Measurements from ENCODE around the gene NABP1. TPM values are rescaled to one million over a fixed set of nuclear protein-coding genes. Genes with fewer than 3 reads are reported as not detected.

Gene NABP1
- polyA plus RNA-seq, 2 donors, result 26.8 to 62.5 TPM

DNA sequence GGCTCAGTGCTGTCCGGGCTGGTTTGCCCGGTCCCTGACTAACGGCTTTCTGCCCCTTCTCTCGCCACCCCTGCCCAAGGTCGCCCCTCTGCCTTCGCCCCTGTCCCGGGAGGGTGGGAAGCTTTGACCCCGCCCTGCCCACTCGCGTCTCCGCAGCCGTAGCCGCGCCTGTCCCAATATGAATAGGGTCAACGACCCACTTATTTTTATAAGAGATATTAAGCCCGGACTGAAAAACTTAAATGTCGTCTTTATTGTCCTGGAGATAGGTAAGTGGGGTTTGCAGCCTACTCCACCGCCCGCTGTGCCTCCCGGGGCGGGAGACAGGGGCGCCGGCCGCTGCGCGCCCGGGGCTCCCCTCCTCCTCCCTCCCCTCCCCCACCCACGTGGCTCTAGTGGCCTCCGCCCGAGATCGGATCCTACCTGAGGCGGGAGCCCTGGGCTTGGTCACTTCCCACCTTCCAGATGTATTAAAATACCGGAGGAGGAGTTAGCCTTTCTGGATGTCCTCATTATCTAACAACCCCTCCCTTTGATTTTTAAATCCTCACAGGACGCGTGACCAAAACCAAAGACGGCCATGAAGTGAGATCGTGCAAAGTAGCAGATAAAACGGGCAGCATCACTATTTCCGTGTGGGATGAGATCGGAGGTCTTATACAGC, 633 bp downstream of the NABP1 start:
- Histone ChIP-seq H3K4me1 (ENCODE audit: control insufficient read depth in 2 of 2, insufficient read depth in 2 of 2, low read length in 1 of 2) (no peaks in the 10 kb centered on the region), H3K4me3 (ENCODE audit: low read depth in 1 of 2, low read length in 2 of 2) (peak overlapping the region; percentile 58 to 59), H3K9me3 (ENCODE audit: control insufficient read depth in 2 of 2, insufficient read depth in 1 of 2, low read depth in 1 of 2, low read length in 1 of 2) (peaks cover 0 to 2% of the 10 kb centered on the region in 2 donors), H3K36me3 (ENCODE audit: control insufficient read depth in 2 of 2, insufficient read depth in 2 of 2, low read length in 1 of 2) (peaks cover 0 to 3% of the 10 kb centered on the region in 2 donors), H3K27me3 (ENCODE audit: control insufficient read depth in 1 of 2, insufficient read depth in 2 of 2, low read length in 2 of 2) (no peaks in the 10 kb centered on the region), H3K27ac (ENCODE audit: low read depth in 2 of 2, low read length in 1 of 2) (peak overlapping the region; percentile 91 to 96)
- 1 to 2% methylated on average over 40 of the region's 40 CpGs for WGBS, 2 donors

DNA sequence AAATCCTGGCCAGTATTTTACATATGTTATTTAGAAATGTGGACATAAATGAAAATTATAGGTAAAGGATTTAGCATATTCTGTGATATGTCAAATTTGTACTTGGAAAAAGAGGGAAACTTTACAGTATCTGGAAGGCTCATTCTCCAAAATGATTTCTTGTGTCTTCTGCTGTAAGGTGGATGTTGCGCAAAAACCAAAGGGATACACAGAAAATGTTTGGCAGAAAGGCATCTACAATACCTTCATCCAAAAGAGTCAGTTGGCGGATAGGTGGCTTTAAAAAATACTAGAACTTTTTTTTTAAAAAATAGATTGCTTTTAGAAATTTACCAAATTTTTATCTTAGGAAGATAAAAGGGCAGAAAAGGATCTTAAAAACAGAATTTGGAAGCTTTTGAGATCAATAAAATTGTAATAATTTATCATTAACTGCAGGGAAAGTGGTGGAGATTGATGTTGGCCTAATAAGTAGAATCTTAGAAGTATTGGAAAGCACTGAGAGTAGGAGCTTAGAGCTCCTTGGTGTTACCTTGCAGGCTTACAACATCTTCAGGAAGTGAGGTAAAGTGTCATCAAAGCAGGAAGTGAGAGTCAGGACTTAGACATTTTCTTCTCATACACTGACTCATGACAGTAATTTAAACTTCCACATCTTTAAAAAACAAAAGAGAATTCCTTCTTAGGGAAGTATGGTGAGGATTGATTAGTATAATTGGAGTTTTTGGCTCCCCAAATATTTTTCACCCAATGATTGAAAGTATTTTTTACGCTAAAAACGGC, 2.1 kb downstream of the NABP1 start:
- H3K4me3 ChIP-seq (ENCODE audit: low read depth in 1 of 2, low read length in 2 of 2), result peak overlapping the region in 1 of 2 donors; percentile 58
- 87 to 89% methylated on average over 4 of the region's 4 CpGs for WGBS, 2 donors
- H3K9me3 ChIP-seq (ENCODE audit: control insufficient read depth in 2 of 2, insufficient read depth in 1 of 2, low read depth in 1 of 2, low read length in 1 of 2), result no peaks in the 10 kb centered on the region
- peaks cover 0 to 6% of the 10 kb centered on the region in 2 donors for H3K36me3 ChIP-seq (ENCODE audit: control insufficient read depth in 2 of 2, insufficient read depth in 2 of 2, low read length in 1 of 2)
- peak overlapping the region in 1 of 2 donors; percentile 63 for H3K27ac ChIP-seq (ENCODE audit: low read depth in 2 of 2, low read length in 1 of 2)
- no peaks in the 10 kb centered on the region for H3K4me1 ChIP-seq (ENCODE audit: control insufficient read depth in 2 of 2, insufficient read depth in 2 of 2, low read length in 1 of 2)
- no peaks in the 10 kb centered on the region for H3K27me3 ChIP-seq (ENCODE audit: control insufficient read depth in 1 of 2, insufficient read depth in 2 of 2, low read length in 2 of 2)

DNA sequence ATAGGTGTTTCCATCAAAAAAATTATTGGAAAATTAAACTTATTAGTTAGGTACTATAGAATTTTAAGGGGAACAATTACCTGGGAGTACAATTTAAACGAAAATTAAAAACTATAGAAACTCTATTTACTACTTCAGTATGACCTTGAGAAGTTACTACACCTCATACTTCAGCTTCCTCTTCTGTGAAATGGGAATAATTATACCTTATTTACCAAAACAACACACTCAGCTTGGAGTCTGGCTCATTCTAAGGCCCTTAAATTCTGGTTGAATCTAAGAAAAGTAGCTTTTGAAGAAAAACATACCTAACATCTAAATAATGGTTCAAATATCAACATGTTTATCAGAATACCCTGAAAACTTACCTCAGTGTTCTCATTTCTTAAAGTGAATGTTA, 2.7 kb downstream of the NABP1 start:
- 59 to 75% methylated on average over 1 of the region's 1 CpG for WGBS, 2 donors
- no peak overlapping the region for H3K27ac ChIP-seq (ENCODE audit: low read depth in 2 of 2, low read length in 1 of 2)
- H3K9me3 ChIP-seq (ENCODE audit: control insufficient read depth in 2 of 2, insufficient read depth in 1 of 2, low read depth in 1 of 2, low read length in 1 of 2), result no peaks in the 10 kb centered on the region
- peak overlapping the region in 1 of 2 donors; percentile 58 for H3K4me3 ChIP-seq (ENCODE audit: low read depth in 1 of 2, low read length in 2 of 2)
- H3K27me3 ChIP-seq (ENCODE audit: control insufficient read depth in 1 of 2, insufficient read depth in 2 of 2, low read length in 2 of 2), result no peaks in the 10 kb centered on the region
- H3K4me1 ChIP-seq (ENCODE audit: control insufficient read depth in 2 of 2, insufficient read depth in 2 of 2, low read length in 1 of 2), result no peaks in the 10 kb centered on the region
- H3K36me3 ChIP-seq (ENCODE audit: control insufficient read depth in 2 of 2, insufficient read depth in 2 of 2, low read length in 1 of 2), result peaks cover 0 to 6% of the 10 kb centered on the region in 2 donors

DNA sequence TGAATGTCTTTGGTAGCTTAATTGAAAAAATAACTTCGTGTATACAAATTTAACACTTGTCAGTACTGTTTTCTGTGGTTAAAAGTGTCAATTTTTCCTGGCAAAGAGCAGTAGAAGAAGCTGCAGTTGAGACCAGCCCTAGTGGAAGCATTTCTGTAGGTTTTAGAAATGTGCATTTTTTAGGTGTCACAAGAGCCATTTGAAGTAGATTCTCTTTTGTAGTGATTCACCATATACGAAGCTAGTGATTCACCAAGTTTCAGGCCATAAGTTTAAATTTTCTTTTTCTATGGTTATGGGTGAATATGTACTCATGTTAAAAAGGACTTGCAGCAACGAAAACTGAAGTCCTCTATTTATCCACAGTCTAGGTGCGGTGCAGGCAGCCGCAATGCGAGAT, 4.2 kb downstream of the NABP1 start:
- Histone ChIP-seq H3K4me1 (ENCODE audit: control insufficient read depth in 2 of 2, insufficient read depth in 2 of 2, low read length in 1 of 2) (no peaks in the 10 kb centered on the region), H3K36me3 (ENCODE audit: control insufficient read depth in 2 of 2, insufficient read depth in 2 of 2, low read length in 1 of 2) (peaks cover 0 to 6% of the 10 kb centered on the region in 2 donors), H3K27ac (ENCODE audit: low read depth in 2 of 2, low read length in 1 of 2) (peak overlapping the region in 1 of 2 donors; percentile 40), H3K27me3 (ENCODE audit: control insufficient read depth in 1 of 2, insufficient read depth in 2 of 2, low read length in 2 of 2) (no peaks in the 10 kb centered on the region), H3K9me3 (ENCODE audit: control insufficient read depth in 2 of 2, insufficient read depth in 1 of 2, low read depth in 1 of 2, low read length in 1 of 2) (no peaks in the 10 kb centered on the region), H3K4me3 (ENCODE audit: low read depth in 1 of 2, low read length in 2 of 2) (peak overlapping the region in 1 of 2 donors; percentile 23)
- 89 to 91% methylated on average over 6 of the region's 6 CpGs for WGBS, 2 donors

DNA sequence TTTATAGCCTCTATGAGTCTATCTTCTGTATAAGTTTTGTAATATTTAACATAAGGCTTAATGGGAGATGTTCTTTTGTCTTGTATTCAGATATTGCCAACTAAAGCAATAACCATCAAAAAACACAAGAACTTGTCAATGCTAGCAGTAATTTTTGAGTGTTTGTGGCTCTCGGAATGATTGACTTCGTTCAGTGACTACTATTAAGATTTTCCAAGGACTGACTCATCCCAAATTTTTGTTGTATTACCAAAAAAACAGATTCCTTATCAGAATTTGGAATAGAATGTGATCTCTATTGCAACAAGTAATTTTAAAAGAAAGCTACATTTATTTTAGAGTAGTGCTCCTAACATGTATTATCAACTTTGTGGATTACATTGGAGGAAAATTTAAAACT, 8.1 kb downstream of the NABP1 start:
- no peaks in the 10 kb centered on the region for H3K4me1 ChIP-seq (ENCODE audit: control insufficient read depth in 2 of 2, insufficient read depth in 2 of 2, low read length in 1 of 2)
- no peak overlapping the region for H3K27ac ChIP-seq (ENCODE audit: low read depth in 2 of 2, low read length in 1 of 2)
- H3K27me3 ChIP-seq (ENCODE audit: control insufficient read depth in 1 of 2, insufficient read depth in 2 of 2, low read length in 2 of 2), result no peaks in the 10 kb centered on the region
- peaks cover 3 to 6% of the 10 kb centered on the region in 2 donors for H3K36me3 ChIP-seq (ENCODE audit: control insufficient read depth in 2 of 2, insufficient read depth in 2 of 2, low read length in 1 of 2)
- WGBS, 2 donors, result 57 to 78% methylated on average over 2 of the region's 2 CpGs
- no peak overlapping the region for H3K4me3 ChIP-seq (ENCODE audit: low read depth in 1 of 2, low read length in 2 of 2)
- H3K9me3 ChIP-seq (ENCODE audit: control insufficient read depth in 2 of 2, insufficient read depth in 1 of 2, low read depth in 1 of 2, low read length in 1 of 2), result no peaks in the 10 kb centered on the region

DNA sequence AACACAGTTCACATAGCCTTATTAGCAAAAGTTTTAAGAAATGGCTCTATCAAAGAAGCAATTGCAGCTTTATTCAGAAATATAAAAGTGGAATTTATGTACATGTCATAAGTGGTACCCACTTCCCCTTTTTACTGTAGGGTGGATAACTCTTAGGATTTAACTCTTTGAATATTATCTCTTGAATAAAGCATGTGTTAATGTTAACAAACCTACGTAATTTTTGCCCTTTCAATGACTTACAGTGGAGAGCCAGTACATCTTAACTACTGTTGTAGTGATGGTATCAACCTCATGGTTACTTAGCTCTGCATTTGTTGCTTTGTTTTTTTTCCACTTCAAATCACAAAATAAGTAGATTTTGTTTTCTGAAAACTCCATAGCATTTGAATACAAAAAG, 8.8 kb downstream of the NABP1 start:
- Histone ChIP-seq H3K36me3 (ENCODE audit: control insufficient read depth in 2 of 2, insufficient read depth in 2 of 2, low read length in 1 of 2) (peaks cover 3 to 6% of the 10 kb centered on the region in 2 donors), H3K27ac (ENCODE audit: low read depth in 2 of 2, low read length in 1 of 2) (no peak overlapping the region), H3K4me3 (ENCODE audit: low read depth in 1 of 2, low read length in 2 of 2) (peak overlapping the region in 1 of 2 donors; percentile 15), H3K4me1 (ENCODE audit: control insufficient read depth in 2 of 2, insufficient read depth in 2 of 2, low read length in 1 of 2) (no peaks in the 10 kb centered on the region), H3K9me3 (ENCODE audit: control insufficient read depth in 2 of 2, insufficient read depth in 1 of 2, low read depth in 1 of 2, low read length in 1 of 2) (no peaks in the 10 kb centered on the region), H3K27me3 (ENCODE audit: control insufficient read depth in 1 of 2, insufficient read depth in 2 of 2, low read length in 2 of 2) (no peaks in the 10 kb centered on the region)
- 82 to 85% methylated on average over 1 of the region's 1 CpG for WGBS, 2 donors

DNA sequence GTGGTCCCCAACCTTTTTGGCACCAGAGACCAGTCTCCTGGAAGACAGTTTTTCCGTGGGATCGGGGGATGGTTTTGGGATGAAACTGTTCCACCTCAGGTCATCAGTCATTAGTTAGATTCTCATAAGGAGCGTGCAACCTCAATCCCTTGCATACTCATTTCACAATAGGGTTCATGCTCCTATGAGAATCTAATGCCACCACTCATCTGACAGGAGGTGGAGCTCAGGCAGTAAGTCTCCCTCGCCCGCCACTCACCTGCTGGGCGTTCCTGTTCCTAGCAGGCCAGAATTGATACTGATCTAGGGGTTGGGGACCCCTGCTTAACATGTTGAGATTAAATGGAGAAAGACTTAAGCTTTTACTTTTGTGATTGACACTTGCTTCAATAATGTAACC, 9.9 kb downstream of the NABP1 start:
- no peak overlapping the region for H3K4me3 ChIP-seq (ENCODE audit: low read depth in 1 of 2, low read length in 2 of 2)
- no peaks in the 10 kb centered on the region for H3K27me3 ChIP-seq (ENCODE audit: control insufficient read depth in 1 of 2, insufficient read depth in 2 of 2, low read length in 2 of 2)
- H3K36me3 ChIP-seq (ENCODE audit: control insufficient read depth in 2 of 2, insufficient read depth in 2 of 2, low read length in 1 of 2), result peaks cover 3% of the 10 kb centered on the region in 2 donors
- H3K9me3 ChIP-seq (ENCODE audit: control insufficient read depth in 2 of 2, insufficient read depth in 1 of 2, low read depth in 1 of 2, low read length in 1 of 2), result no peaks in the 10 kb centered on the region
- no peak overlapping the region for H3K27ac ChIP-seq (ENCODE audit: low read depth in 2 of 2, low read length in 1 of 2)
- no peaks in the 10 kb centered on the region for H3K4me1 ChIP-seq (ENCODE audit: control insufficient read depth in 2 of 2, insufficient read depth in 2 of 2, low read length in 1 of 2)
- WGBS, 2 donors, result 85% methylated on average over 6 of the region's 6 CpGs

DNA sequence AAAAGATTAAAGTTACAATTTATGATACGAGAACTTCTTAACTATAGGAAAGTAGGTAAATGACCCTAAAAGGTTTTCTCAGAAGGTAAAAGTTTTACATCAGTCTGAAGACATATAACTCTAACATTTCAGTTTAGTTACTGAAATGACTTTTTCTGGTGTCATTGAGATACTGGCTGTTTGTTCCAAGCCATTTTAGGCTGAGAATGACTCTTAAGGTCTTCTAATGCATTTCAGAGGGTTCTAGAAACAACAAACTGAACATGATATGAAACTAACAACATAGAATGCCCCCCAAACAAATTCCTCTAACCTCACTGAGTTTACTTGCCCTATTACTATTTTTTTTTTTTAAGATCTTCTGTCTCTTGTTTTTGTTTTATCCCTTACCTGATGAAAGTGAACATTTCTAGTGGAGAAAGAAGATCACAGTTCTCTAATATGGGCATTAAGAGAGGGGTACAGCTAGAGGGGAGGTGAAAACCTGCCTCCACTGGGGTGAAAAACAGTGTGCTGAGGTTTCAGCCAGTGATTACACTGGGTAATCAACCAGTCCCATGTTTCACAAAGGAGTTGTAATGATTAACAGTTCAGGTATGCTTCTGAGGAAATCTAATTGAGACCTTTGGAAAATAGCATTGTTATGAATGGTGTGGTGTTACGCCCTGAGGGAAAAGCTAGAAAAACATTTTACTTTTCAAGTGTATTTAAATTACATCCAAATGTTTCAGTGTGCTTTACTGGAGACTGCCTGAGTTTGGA, 11.2 kb downstream of the NABP1 start:
- Histone ChIP-seq H3K9me3 (ENCODE audit: control insufficient read depth in 2 of 2, insufficient read depth in 1 of 2, low read depth in 1 of 2, low read length in 1 of 2) (no peaks in the 10 kb centered on the region), H3K27ac (ENCODE audit: low read depth in 2 of 2, low read length in 1 of 2) (peak overlapping the region in 1 of 2 donors; percentile 31), H3K4me3 (ENCODE audit: low read depth in 1 of 2, low read length in 2 of 2) (no peak overlapping the region), H3K4me1 (ENCODE audit: control insufficient read depth in 2 of 2, insufficient read depth in 2 of 2, low read length in 1 of 2) (no peaks in the 10 kb centered on the region), H3K36me3 (ENCODE audit: control insufficient read depth in 2 of 2, insufficient read depth in 2 of 2, low read length in 1 of 2) (peaks cover 3% of the 10 kb centered on the region in 2 donors), H3K27me3 (ENCODE audit: control insufficient read depth in 1 of 2, insufficient read depth in 2 of 2, low read length in 2 of 2) (no peaks in the 10 kb centered on the region)
- WGBS, 2 donors, result 51 to 61% methylated on average over 2 of the region's 2 CpGs

DNA sequence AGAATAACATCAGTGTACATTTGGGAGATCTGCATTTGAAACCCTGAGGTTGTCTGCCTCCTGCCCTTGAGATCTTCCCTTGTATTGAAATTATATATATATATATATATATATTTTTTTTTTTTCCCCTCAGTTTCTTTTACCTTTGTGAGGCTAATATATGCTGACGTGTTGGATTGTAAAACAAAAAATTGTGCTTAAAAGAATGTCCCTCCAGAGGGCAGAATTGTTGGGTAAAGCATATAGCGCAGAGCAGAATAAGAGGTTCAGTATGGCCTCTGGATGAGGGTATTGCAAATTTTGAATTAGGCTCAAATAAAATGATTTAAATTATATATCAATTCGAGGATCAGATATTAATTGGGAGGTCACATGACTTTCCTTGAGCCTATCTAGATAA, 12.4 kb downstream of the NABP1 start:
- no peaks in the 10 kb centered on the region for H3K27me3 ChIP-seq (ENCODE audit: control insufficient read depth in 1 of 2, insufficient read depth in 2 of 2, low read length in 2 of 2)
- WGBS, 2 donors, result 66 to 68% methylated on average over 3 of the region's 3 CpGs
- H3K4me3 ChIP-seq (ENCODE audit: low read depth in 1 of 2, low read length in 2 of 2), result no peak overlapping the region
- H3K36me3 ChIP-seq (ENCODE audit: control insufficient read depth in 2 of 2, insufficient read depth in 2 of 2, low read length in 1 of 2), result peaks cover 0 to 3% of the 10 kb centered on the region in 2 donors
- no peaks in the 10 kb centered on the region for H3K4me1 ChIP-seq (ENCODE audit: control insufficient read depth in 2 of 2, insufficient read depth in 2 of 2, low read length in 1 of 2)
- no peaks in the 10 kb centered on the region for H3K9me3 ChIP-seq (ENCODE audit: control insufficient read depth in 2 of 2, insufficient read depth in 1 of 2, low read depth in 1 of 2, low read length in 1 of 2)
- H3K27ac ChIP-seq (ENCODE audit: low read depth in 2 of 2, low read length in 1 of 2), result no peak overlapping the region
